IPS-15b (cell line): ENCODE data around the gene CBARP.

ENCODE experiments used
- H3K27me3 ChIP-seq: one replicate; pipeline ENCODE4 v1.6.1; 2013; ENCODE audit warnings: low read length; ENCODE audit not compliant: control insufficient read depth, insufficient read depth
- H3K36me3 ChIP-seq: one replicate; pipeline ENCODE4 v1.6.1; 2013; ENCODE audit warnings: low read length; ENCODE audit not compliant: control insufficient read depth, insufficient read depth
- H3K4me1 ChIP-seq: one replicate; pipeline ENCODE4 v1.6.1; 2013; ENCODE audit warnings: mild to moderate bottlenecking, low read length; ENCODE audit not compliant: control insufficient read depth, insufficient read depth
- H3K4me3 ChIP-seq: one replicate; pipeline ENCODE4 v1.5.1; 2013; ENCODE audit warnings: low read depth, low read length
- H3K9ac ChIP-seq: one replicate; pipeline ENCODE4 v1.6.1; 2013; ENCODE audit warnings: low read depth, mild to moderate bottlenecking, low read length
- H3K9me3 ChIP-seq: one replicate; pipeline ENCODE4 v1.6.1; 2013; ENCODE audit warnings: mild to moderate bottlenecking, low read length; ENCODE audit not compliant: control insufficient read depth, insufficient read depth

Gene CBARP

DNA sequence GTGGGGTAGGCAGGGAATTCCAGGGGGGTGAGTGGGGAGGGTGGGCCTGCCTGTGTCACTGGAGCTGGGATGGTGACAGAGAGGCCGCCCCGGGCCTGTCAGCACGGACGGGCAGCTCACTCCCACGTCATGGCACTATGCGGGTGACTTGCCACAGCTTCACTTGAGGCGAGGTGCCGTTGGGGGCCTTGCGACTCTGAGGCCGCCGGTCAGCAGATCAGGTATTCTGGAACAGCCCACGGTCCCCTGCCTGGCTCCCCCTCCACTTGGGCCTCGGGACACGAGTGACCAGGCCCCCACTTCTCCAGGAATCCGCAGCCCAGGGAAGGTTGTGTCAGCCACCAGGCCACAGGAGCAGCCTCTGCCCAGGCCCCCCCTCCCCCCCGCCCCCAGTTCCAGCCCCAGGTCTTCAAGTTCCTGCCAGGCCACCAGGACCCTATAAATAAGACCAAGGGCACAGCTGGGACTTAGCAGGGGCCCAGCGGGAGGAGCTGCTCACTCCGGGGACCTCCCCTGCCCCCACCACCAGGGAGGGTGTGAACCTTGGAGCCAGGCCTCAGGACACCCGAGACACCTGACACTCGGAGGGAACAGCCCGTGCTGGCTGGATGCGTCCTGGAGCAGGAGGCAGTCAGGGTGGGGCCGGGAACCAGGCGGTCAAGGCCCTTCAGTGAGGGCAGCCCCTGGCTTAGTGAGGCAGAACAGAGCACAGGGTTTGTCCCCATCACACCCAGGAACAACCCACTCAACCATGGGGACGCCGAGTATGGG is 7.9 kb upstream of the CBARP start:
- Histone ChIP-seq H3K9ac (no peak overlapping the region), H3K36me3 (no peaks in the 10 kb centered on the region), H3K4me1 (no peaks in the 10 kb centered on the region), H3K4me3 (no peak overlapping the region), H3K9me3 (no peaks in the 10 kb centered on the region), H3K27me3 (no peaks in the 10 kb centered on the region)

DNA sequence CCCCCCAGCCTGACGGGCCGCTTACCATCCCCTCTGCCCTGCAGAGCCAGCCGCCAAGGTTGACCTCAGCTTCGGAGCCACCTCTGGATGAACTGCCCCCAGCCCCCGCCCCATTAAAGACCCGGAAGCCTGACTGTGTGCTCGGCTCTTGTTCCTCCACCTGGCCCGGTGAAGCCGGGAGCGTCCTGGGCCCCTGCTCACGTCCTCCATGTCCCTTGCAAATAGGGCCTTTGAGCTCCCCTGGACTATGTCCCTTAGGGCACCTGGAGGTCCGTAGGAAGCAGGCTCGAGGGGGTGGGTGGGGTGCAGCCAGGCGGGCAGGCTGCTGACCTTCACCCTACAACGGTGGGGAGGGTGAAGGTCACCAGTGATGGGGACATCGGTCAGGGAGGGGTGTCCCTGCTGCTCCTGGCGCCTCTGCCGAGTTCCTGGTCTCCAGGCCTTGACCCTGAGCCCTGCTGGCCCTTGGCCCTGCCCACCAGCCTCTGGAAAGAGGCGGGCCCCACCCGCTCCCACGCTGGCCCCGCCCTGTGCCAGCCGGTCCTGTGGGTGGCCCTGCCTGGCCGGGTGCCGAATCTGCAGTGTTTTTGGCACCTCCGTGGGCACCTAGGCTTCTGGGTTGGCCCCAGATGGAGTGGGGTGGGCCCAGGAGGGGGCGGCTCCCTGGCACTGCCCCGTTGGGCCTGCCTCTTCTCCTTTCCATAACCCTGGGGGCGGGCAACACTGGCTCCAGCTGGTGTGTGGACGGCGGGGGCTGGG is 7.1 kb upstream of the CBARP start:
- Histone ChIP-seq H3K27me3 (no peaks in the 10 kb centered on the region), H3K9ac (no peak overlapping the region), H3K4me3 (no peak overlapping the region), H3K4me1 (no peaks in the 10 kb centered on the region), H3K36me3 (no peaks in the 10 kb centered on the region), H3K9me3 (no peaks in the 10 kb centered on the region)

DNA sequence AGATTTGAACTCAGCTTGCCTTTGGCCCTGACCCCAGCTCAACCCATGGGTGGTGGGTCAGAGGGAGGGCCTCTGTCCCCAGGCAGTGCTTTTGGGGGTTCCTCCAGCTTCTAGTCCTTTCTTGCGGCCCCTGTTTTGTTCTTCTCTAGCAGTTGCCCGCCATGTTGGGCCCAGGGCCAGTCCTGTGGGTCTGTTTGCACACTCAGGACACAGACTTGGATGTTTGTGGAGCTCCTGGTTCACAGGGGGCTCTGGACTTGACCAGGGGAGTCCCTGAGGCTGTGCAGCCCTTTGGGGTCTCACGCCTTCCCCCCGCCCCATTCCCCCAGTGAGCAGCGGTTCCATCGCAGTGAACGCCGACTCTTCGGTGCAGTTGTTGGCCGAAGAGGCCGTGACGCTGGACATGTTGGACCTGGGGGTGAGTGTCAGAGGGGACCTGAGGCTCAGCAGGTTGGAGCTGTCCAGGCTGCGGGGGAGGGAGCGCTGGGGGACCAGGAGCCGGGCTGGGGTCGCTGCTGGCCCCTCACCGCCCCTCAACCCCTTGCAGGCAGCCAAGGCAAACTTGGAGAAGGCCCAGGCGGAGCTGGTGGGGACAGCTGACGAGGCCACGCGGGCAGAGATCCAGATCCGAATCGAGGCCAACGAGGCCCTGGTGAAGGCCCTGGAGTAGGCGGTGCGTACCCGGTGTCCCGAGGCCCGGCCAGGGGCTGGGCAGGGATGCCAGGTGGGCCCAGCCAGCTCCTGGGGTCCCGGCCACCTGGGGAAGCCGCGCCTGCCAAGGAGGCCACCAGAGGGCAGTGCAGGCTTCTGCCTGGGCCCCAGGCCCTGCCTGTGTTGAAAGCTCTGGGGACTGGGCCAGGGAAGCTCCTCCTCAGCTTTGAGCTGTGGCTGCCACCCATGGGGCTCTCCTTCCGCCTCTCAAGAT is 6.2 kb upstream of the CBARP start:
- H3K36me3 ChIP-seq: no peaks in the 10 kb centered on the region
- H3K9me3 ChIP-seq: no peaks in the 10 kb centered on the region
- no peak overlapping the region for H3K4me3 ChIP-seq
- no peaks in the 10 kb centered on the region for H3K4me1 ChIP-seq
- no peak overlapping the region for H3K9ac ChIP-seq
- H3K27me3 ChIP-seq: no peaks in the 10 kb centered on the region

DNA sequence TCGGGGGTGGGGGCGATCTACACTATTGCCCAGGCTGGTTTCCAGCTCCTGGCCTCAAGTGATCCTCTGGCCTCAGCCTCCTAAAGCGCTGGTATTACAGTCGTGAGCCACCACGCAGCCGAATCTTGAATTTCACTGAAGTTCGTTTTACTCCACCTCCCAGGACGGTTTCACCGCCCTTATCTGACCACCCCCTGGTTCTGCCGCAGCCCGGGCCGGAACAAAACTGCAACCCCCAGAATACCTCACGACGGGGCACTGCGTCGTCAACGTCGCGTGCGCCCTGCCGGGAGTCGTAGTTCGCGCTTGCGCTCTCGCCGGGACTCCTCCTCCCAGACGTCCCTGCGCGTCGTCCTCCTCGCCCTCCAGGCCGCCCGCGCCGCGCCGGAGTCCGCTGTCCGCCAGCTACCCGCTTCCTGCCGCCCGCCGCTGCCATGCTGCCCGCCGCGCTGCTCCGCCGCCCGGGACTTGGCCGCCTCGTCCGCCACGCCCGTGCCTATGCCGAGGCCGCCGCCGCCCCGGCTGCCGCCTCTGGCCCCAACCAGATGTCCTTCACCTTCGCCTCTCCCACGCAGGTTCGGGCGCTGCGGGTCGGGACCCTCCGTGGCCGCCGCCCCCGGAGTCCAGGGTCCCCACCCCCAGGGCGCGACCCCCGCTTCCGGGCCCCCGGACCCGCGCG is 3.8 kb upstream of the CBARP start, which contains the start of gene ATP5F1D:
Gene ATP5F1D, plus strand, starts transcription at position 335 of the 679 bp plus-strand sequence. Its CDS starts 100 bp downstream, at position 435.
- Histone ChIP-seq H3K4me3 (peak within 1 kb of the TSS; percentile 77), H3K4me1 (no peaks in the 10 kb centered on the region), H3K9me3 (no peaks in the 10 kb centered on the region), H3K27me3 (no peaks in the 10 kb centered on the region), H3K36me3 (no peaks in the 10 kb centered on the region), H3K9ac (peak within 1 kb of the TSS; percentile 54)

DNA sequence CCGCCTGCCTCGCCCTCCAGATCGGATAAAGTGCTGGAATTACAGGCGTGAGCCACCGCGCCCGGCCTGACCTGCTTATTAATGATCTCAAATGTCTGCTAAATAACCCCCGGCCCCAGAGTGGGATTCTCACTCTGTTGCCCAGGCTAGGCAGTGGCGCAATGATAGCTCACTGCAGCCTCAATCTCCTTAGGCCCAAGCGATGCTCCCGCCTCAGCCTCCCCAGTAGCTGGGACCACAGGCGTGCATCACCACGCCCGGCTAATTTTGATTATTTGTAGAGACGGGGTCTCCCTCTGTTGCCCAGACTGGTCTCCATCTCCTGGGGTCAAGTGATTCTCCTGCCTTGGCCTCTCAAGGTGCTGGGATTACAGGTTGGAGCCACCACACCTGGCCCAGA is 3.1 kb upstream of the CBARP start:
- H3K4me1 ChIP-seq: no peaks in the 10 kb centered on the region
- H3K9me3 ChIP-seq: no peaks in the 10 kb centered on the region
- H3K9ac ChIP-seq: no peak overlapping the region
- H3K4me3 ChIP-seq: no peak overlapping the region
- H3K36me3 ChIP-seq: no peaks in the 10 kb centered on the region
- H3K27me3 ChIP-seq: no peaks in the 10 kb centered on the region

DNA sequence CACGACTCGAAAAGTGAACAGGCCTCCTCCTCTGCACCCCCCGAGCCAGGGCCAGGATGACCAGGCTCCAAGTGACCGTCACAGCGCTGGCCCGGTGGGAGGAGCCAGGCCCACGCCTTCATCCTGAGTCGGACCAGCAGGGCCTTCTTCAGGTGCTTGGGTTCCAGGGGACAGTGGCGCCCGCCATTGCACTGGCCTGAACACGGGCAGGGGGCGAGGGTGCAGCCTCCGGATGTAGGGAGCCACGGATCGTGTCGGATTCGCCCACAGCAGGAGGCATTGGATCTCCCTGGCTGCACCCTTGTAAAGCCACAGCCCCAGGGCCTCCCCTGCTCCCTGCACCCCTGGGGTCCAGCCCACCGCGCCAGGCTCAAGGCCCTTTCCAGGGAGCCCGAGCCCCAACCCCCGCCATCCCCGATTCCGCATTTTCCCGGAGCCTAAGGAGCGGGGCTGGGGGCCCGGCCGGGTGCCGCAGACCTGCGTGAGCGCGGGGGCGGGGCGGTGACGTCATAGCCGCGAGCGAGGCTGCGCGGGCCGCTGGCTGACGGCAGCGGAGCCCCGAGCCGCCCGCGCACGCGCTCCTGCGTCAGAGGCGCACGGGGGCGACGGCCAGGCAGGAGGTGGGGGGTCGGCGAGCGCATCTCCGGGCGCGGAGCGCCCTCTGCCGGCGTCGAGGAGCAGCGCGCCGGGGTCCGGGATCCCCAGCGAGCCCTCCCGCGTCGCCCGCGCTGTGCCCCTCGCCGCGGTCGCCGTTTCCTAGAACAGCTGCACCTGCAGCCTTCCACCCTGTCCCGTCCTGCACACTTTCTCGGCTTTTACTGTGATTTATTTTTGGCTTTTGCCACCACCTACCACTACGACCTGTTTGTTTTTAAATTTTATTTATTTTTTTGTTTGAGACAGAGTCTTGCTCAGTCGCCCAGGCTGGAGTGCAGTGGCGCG is 2.3 kb upstream of the CBARP start:
- Histone ChIP-seq H3K9me3 (no peaks in the 10 kb centered on the region), H3K4me1 (no peaks in the 10 kb centered on the region), H3K27me3 (no peaks in the 10 kb centered on the region), H3K9ac (peak overlapping the region; percentile 79), H3K36me3 (peaks cover 8% of the 10 kb centered on the region), H3K4me3 (peak overlapping the region; percentile 49)

DNA sequence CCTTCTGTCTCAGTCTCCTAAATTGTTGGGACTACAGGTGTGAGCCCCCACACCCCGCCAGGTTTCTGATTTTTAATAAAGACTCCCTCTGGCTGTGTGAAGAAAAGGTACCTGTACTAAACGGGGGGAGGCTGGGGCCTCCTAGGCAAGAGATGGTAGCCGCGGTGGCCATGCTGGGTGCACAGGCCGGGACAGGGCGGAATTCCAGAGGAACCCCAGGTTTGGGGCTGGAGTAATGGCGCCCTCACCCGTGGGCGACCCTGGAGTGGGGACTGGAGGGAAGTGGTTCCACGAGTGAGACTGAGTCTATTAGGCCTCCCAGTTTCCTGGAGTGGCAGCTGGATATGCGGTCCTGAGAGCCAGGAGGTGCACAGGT is 1.6 kb upstream of the CBARP start:
- Histone ChIP-seq H3K4me3 (peak overlapping the region; percentile 49), H3K4me1 (no peaks in the 10 kb centered on the region), H3K27me3 (no peaks in the 10 kb centered on the region), H3K36me3 (peaks cover 13% of the 10 kb centered on the region), H3K9ac (no peak overlapping the region), H3K9me3 (no peaks in the 10 kb centered on the region)

DNA sequence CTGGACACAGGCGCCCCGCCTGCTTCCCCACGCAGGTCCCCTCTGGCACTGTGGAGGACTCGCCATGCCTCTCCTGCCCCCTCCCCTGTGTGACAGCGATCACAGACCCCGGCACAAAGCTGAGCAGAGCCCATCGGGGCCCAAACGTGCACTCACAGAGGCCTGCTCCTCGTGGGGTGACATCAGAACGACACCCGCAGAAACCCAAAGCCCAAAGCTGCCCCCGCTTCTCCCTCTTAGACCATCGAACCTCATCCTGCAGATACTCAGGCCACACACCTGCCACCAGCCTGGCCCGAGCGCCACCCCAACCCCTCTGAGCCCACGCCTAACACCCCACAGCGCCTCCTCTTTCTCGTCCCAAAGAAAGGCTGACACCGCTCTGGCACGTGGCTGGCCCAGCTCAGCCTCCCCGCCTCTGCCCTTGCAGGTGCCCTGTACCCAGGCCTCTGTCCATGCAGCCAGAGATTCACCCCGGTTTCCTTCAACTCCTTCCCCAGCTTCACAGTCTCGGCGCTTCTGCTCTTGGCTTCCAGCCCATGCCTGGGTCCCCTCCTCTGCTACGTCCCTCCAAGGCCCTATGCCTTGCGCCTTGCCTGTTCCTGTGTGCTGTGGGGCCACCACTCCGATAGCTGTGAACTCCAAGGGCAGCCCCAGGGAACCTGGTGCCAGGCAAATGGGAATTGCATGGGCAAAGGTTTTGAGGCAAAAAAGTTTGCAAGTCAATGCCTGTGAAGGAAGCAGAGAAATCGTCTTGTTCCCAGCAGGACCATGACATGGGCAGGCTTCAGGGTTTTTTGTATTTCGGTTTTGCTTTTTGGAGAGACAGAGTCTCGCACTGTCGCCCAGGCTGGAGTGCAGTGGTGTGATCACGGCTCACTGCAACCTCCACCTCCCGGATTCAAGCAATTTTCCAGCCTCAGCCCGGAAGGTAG is 831 bp upstream of the CBARP start:
- Histone ChIP-seq H3K27me3 (no peaks in the 10 kb centered on the region), H3K9me3 (no peaks in the 10 kb centered on the region), H3K4me3 (peak overlapping the region; percentile 50), H3K4me1 (no peaks in the 10 kb centered on the region), H3K36me3 (peaks cover 21% of the 10 kb centered on the region), H3K9ac (no peak overlapping the region)

DNA sequence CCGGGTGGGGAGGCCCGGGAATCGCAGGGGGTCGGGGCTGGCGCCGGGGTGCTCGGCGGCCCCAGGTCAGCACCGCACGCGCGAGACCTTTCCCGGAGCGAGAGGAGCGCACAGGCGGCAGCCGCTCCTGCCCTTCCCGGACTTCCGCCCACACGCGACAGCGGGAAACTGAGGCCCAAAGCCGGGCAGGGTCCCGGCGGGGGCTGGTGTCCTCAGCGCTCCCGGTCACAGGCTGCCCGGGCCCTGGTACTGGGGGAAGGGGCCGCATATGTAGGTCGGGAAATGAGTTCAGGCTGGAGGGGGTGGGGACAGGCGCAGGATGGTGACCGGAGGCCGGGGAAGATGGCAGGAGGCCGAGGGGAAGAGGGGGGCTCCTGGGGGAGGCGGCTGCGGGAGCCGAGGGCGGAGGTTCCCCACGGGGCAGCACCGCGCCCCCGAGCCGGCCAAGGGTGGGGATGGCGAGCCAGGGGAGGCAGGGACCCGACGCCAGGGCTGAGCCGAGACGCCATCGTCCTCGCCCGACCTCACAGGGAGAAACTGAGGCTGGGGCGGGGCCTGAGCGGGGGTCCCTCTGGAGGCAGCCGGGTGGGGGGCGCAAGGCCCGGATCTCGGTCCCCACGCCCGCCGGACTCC is 662 bp downstream of the CBARP start:
- no peaks in the 10 kb centered on the region for H3K9me3 ChIP-seq
- H3K36me3 ChIP-seq: peaks cover 31% of the 10 kb centered on the region
- peak overlapping the region; percentile 68 for H3K4me3 ChIP-seq
- H3K27me3 ChIP-seq: no peaks in the 10 kb centered on the region
- peak overlapping the region; percentile 24 for H3K9ac ChIP-seq
- no peaks in the 10 kb centered on the region for H3K4me1 ChIP-seq
